ENCODE data around the gene C5. TPM values are rescaled to one million over a fixed set of nuclear protein-coding genes. Genes with fewer than 3 reads are reported as not detected.
"Not testable (repeated sequence)": the region's sequence is repeated elsewhere in the genome, so short reads cannot be mapped to it uniquely, and the experiment has no call there.

C5 gene
- polyA plus RNA-seq, 3 donors = 2.7 to 14.1 (median 3.0) TPM

GRCh38 chr9:121057821-121058220 lies 7.7 kb upstream of the C5 start:
- 85 to 90% (median 88%) methylated on average over 5 of the region's 5 CpGs for WGBS, 3 donors

GRCh38 chr9:121055642-121056143 lies 5.6 kb upstream of the C5 start:
- no peak overlapping the region for H3K27ac ChIP-seq (ENCODE audit: low read depth, low read length)
- 52 to 95% (median 92%) methylated on average over 2 of the region's 2 CpGs for WGBS, 3 donors

More at GRCh38 chr9:121057821-121058220, 7.7 kb upstream of the C5 start:
- H3K27ac ChIP-seq (ENCODE audit: low read depth, low read length) = no peak overlapping the region

- 32 to 78% (median 60%) methylated on average over 4 of the region's 4 CpGs for WGBS, 3 donors
- H3K27ac ChIP-seq (ENCODE audit: low read depth, low read length) = no peak overlapping the region
Observed at GRCh38 chr9:121053544-121053943, 3.5 kb upstream of the C5 start.

DNA sequence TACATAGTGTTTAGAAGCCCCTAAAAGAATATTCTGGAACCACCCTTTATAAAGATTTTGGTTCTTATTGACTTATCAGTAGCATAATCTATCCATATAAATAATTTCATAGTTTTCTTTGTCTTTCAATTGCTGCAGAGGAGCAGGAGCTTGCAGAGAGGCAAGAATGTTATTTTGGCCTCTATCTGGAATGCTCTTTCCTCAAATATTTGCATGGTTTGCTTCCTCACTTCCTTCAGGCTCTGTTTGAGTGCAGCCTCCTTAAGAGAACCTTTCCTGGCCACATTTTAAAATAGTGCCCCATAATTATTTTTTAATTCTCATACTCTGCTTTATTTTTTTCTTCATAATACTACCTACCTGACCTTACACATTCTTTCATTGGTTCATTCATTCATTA lies 1.5 kb downstream of the C5 start:
- H3K27ac ChIP-seq (ENCODE audit: low read depth, low read length) = no peak overlapping the region

DNA sequence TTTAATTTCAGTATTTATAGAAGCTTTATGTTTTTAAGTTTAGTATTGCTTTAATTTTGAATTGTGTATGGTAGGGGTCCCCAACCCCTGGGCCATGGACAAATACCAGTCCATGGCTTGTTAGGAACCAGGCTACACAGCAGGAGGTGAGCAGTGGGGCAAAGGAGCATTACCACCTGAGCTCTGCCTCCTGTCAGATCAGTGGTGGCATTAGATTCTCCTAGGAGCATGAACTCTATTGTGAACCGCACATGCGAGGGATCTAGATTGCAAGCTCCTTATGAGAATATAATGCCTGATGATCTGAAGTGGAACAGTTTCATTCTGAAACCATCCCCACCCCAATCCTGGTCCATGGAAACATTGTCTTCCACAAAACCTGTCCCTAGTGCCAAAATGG lies 1.9 kb downstream of the C5 start:
- no peak overlapping the region for H3K27ac ChIP-seq (ENCODE audit: low read depth, low read length)
- 56 to 95% (median 94%) methylated on average over 2 of the region's 2 CpGs for WGBS, 3 donors

- H3K27ac ChIP-seq (ENCODE audit: low read depth, low read length) = no peak overlapping the region
Observed at GRCh38 chr9:121038804-121039203, 11.3 kb downstream of the C5 start.

GRCh38 chr9:121038362-121038761 lies 11.7 kb downstream of the C5 start:
- no peak overlapping the region for H3K27ac ChIP-seq (ENCODE audit: low read depth, low read length)
- 92 to 98% (median 92%) methylated on average over 2 of the region's 2 CpGs for WGBS, 3 donors

DNA sequence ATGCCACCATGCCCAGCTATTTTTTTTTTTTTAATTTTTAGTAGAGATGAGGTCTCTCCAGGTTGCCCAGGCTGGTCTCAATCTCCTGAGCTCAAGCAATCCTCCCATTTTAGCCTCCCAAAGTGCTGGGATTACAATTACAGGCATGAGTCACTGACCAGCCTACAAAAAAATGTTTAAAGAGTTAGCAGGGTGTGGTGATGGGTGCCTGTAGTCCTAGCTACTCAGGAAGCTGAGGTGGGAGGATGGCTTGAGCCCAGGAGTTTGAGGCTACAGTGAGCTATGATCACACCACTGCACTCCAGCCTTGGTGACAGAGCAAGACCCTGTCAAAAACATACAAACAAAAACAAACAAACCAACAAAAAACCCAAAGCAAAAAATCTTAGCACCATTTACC lies 14.4 kb downstream of the C5 start:
- H3K27ac ChIP-seq (ENCODE audit: low read depth, low read length) = not testable (repeated sequence)

GRCh38 chr9:121034529-121034928 lies 15.5 kb downstream of the C5 start:
- 33 to 84% (median 78%) methylated on average over 2 of the region's 2 CpGs for WGBS, 3 donors
- no peak overlapping the region for H3K27ac ChIP-seq (ENCODE audit: low read depth, low read length)

DNA sequence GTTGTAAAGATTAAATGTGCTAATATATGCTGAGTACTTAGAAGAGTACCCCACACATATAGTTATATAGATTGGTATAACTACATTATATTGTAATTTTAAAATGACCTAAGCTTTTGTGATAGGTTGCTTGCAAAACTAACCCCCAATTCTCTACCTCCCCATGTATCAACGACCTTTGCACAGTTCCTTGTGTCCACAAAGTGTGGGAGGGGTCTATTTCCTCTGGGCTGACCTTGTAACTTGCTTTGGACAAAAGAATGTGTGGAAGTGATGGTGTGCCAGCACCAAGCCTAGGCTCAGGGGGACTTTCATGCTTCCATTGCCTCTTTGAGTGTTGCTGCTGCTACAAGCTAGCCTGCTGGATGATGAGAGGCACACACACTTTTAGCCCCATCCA lies 20.6 kb downstream of the C5 start:
- no peak overlapping the region for H3K27ac ChIP-seq (ENCODE audit: low read depth, low read length)
- 42 to 70% (median 67%) methylated on average over 1 of the region's 1 CpG for WGBS, 3 donors

GRCh38 chr9:121028285-121028684 lies 21.8 kb downstream of the C5 start:
- not testable (repeated sequence) for H3K27ac ChIP-seq (ENCODE audit: low read depth, low read length)
- WGBS, 3 donors = 73 to 85% (median 84%) methylated on average over 4 of the region's 4 CpGs

DNA sequence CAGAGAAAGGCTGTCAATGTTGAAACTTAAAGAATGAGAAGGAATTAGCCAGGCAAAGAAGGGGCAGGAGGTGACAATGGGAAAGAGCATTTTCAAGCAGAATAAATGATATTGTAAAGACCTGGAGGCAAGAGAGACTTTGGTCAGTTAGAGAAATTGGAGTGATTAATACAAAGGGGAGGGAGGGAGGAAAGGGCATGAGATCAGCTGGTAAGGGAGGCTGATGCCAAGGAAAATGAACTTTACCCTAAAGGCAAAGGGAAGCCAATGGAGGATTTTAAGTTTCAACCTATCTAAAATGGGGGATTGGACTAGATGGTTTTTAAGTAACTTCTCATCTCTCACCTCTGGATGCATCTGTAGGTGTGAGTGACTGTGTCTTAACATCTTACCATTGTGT lies 23.3 kb downstream of the C5 start:
- no peak overlapping the region for H3K27ac ChIP-seq (ENCODE audit: low read depth, low read length)

DNA sequence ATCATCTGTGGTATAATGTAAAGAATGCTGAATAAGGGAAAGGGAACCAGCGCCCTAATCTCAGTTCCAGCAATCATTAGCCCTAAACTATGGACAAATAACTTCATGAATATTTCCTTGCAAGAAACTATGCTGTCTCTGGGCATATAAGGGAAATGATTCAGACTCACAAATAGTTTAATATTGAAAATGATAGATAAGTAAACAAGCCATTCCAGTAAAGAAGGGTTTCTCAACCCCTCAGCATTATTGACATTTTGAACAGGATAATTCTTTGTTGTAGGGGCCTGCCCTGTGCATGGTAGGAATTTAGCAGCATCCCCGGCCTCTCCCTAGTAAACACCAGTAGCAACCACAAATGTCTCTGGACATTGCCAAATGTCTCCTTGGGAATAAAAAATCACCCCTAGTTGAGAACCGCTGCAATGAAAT lies 23.8 kb downstream of the C5 start:
- 84 to 92% (median 91%) methylated on average over 3 of the region's 3 CpGs for WGBS, 3 donors
- no peak overlapping the region for H3K27ac ChIP-seq (ENCODE audit: low read depth, low read length)

DNA sequence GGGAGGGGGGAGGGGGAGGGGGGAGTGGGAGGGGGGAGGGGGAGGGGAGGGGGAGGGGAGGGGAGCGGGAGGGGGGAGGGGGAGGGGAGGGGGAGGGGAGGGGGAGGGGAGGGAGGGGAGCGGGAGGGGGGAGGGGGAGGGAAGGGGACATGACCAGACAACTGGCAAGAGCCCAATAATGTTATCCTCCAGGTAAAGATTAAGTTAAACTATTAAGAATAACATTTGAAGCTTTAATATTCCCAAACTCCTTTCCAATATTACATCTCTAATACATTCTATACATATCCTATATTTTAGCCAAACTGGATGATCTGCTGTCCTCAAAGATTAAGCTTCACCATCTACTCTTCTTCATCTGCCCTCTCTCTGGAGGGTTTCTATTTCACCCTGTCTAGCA lies 25.8 kb downstream of the C5 start:
- WGBS, 3 donors = 71% methylated on average over 1 of the region's 2 CpGs; no CpG with 5 or more reads in 2 of the 3 donors
- H3K27ac ChIP-seq (ENCODE audit: low read depth, low read length) = no peak overlapping the region

GRCh38 chr9:121023064-121023463 lies 27.0 kb downstream of the C5 start:
- WGBS, 3 donors = 78 to 89% (median 86%) methylated on average over 1 of the region's 1 CpG
- no peak overlapping the region for H3K27ac ChIP-seq (ENCODE audit: low read depth, low read length)

DNA sequence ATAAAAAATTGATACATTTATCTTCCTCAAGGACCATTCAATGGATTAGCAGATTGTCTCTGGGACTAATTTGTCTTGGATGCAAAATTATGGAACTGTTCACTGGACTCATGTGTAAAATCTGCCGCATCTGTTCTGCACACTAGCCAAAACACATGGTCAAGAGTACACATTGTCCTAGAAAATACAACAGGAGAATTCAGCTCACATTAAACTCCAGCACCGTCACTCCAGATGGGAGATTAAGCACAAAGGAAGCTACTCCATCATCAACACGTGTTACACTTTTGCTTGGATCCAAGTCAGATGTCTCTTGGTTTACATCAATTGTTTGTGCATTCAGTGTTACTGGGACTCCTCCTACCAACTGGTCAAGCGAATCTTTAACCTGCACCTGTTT lies 28.8 kb downstream of the C5 start:
- H3K27ac ChIP-seq (ENCODE audit: low read depth, low read length) = no peak overlapping the region
- WGBS, 3 donors = 74 to 84% (median 81%) methylated on average over 4 of the region's 4 CpGs

GRCh38 chr9:121019273-121019672 lies 30.8 kb downstream of the C5 start:
- 73 to 78% (median 76%) methylated on average over 5 of the region's 5 CpGs for WGBS, 3 donors
- H3K27ac ChIP-seq (ENCODE audit: low read depth, low read length) = no peak overlapping the region

- 81 to 92% (median 85%) methylated on average over 8 of the region's 8 CpGs for WGBS, 3 donors
- H3K27ac ChIP-seq (ENCODE audit: low read depth, low read length) = no peak overlapping the region
Observed at GRCh38 chr9:121013911-121014310, 36.2 kb downstream of the C5 start.

GRCh38 chr9:121009650-121010049 lies 40.4 kb downstream of the C5 start:
- 82 to 88% (median 86%) methylated on average over 3 of the region's 3 CpGs for WGBS, 3 donors
- no peak overlapping the region for H3K27ac ChIP-seq (ENCODE audit: low read depth, low read length)

GRCh38 chr9:120999317-120999716 lies 50.8 kb downstream of the C5 start:
- no peak overlapping the region for H3K27ac ChIP-seq (ENCODE audit: low read depth, low read length)
- 91 to 93% (median 93%) methylated on average over 2 of the region's 2 CpGs for WGBS, 3 donors

- 94 to 97% (median 95%) methylated on average over 2 of the region's 2 CpGs for WGBS, 3 donors
- no peak overlapping the region for H3K27ac ChIP-seq (ENCODE audit: low read depth, low read length)
Observed at GRCh38 chr9:120998111-120998510, 52.0 kb downstream of the C5 start.
